Measurements from ENCODE around the gene PCDHB15.
A peak's percentile ranks its signal among the peaks of the same experiment; 100 is the strongest.
"Not testable (repeated sequence)": the region's sequence is repeated elsewhere in the genome, so short reads cannot be mapped to it uniquely, and the experiment has no call there.

PCDHB15 gene

GRCh38 chr5:141245250-141245717 lies at the start of gene PCDHB15:
Gene PCDHB15, plus strand, starts transcription at chr5:141245395. Its CDS starts 184 bp downstream, at chr5:141245579.
- Histone ChIP-seq H3K4me3 (ENCODE audit: low read depth in 1 of 5, low read length in 5 of 5) (peak within 1 kb of the TSS; percentile 51 to 67 (median 62)), H3K9ac (ENCODE audit: low read length in 5 of 5) (no peak within 1 kb of the TSS), H3K9me3 (ENCODE audit: control insufficient read depth in 5 of 5, low read length in 5 of 5) (peaks cover 52 to 96% (median 78%) of the 10 kb centered on the region in 5 donors)

GRCh38 chr5:141196363-141196762 lies 48.8 kb upstream of the PCDHB15 start:
- H3K27me3 ChIP-seq (ENCODE audit: control insufficient read depth in 5 of 5, insufficient read depth in 4 of 5, low read length in 5 of 5), result peaks cover 0 to 4% (median 0%) of the 10 kb centered on the region in 5 donors
- no peak overlapping the region for H3K9ac ChIP-seq (ENCODE audit: low read length in 5 of 5)
- H3K4me3 ChIP-seq (ENCODE audit: low read depth in 1 of 5, low read length in 5 of 5), result no peak overlapping the region
- peaks cover 0 to 3% (median 0%) of the 10 kb centered on the region in 5 donors for H3K36me3 ChIP-seq (ENCODE audit: control insufficient read depth in 5 of 5, insufficient read depth in 5 of 5, low read length in 5 of 5)
- peaks cover 32 to 57% (median 45%) of the 10 kb centered on the region in 5 donors for H3K9me3 ChIP-seq (ENCODE audit: control insufficient read depth in 5 of 5, low read length in 5 of 5)
- no peaks in the 10 kb centered on the region for H3K4me1 ChIP-seq (ENCODE audit: control insufficient read depth in 5 of 5, insufficient read depth in 5 of 5, low read length in 5 of 5)
- no peak overlapping the region for H3K27ac ChIP-seq (ENCODE audit: low read depth, low read length)

More at GRCh38 chr5:141245250-141245717, at the start of gene PCDHB15:
- Histone ChIP-seq H3K4me1 (ENCODE audit: control insufficient read depth in 5 of 5, insufficient read depth in 5 of 5, low read length in 5 of 5) (peaks cover 0 to 5% (median 0%) of the 10 kb centered on the region in 5 donors), H3K27me3 (ENCODE audit: control insufficient read depth in 5 of 5, insufficient read depth in 4 of 5, low read length in 5 of 5) (peaks cover 0 to 2% (median 0%) of the 10 kb centered on the region in 5 donors), H3K27ac (ENCODE audit: low read depth, low read length) (no peak within 1 kb of the TSS), H3K36me3 (ENCODE audit: control insufficient read depth in 5 of 5, insufficient read depth in 5 of 5, low read length in 5 of 5) (no peaks in the 10 kb centered on the region)

GRCh38 chr5:141199359-141200235 lies 45.6 kb upstream of the PCDHB15 start, which contains the start of gene PCDHB11:
Gene PCDHB11, plus strand, starts transcription at chr5:141199627. Its CDS starts 148 bp downstream, at chr5:141199775.
- H3K27ac ChIP-seq (ENCODE audit: low read depth, low read length), result no peak within 1 kb of the TSS
- no peak within 1 kb of the TSS for H3K9ac ChIP-seq (ENCODE audit: low read length in 5 of 5)
- H3K36me3 ChIP-seq (ENCODE audit: control insufficient read depth in 5 of 5, insufficient read depth in 5 of 5, low read length in 5 of 5), result peaks cover 0 to 3% (median 0%) of the 10 kb centered on the region in 5 donors
- H3K27me3 ChIP-seq (ENCODE audit: control insufficient read depth in 5 of 5, insufficient read depth in 4 of 5, low read length in 5 of 5), result peaks cover 0 to 4% (median 0%) of the 10 kb centered on the region in 5 donors
- H3K4me3 ChIP-seq (ENCODE audit: low read depth in 1 of 5, low read length in 5 of 5), result peak within 1 kb of the TSS; percentile 19 to 62 (median 41)
- H3K9me3 ChIP-seq (ENCODE audit: control insufficient read depth in 5 of 5, low read length in 5 of 5), result peaks cover 27 to 48% (median 37%) of the 10 kb centered on the region in 5 donors
- H3K4me1 ChIP-seq (ENCODE audit: control insufficient read depth in 5 of 5, insufficient read depth in 5 of 5, low read length in 5 of 5), result no peaks in the 10 kb centered on the region

- H3K9me3 ChIP-seq (ENCODE audit: control insufficient read depth in 5 of 5, low read length in 5 of 5), result peaks cover 27 to 46% (median 32%) of the 10 kb centered on the region in 5 donors
- H3K9ac ChIP-seq (ENCODE audit: low read length in 5 of 5); H3K27ac ChIP-seq (ENCODE audit: low read depth, low read length); H3K27me3 ChIP-seq (ENCODE audit: control insufficient read depth in 5 of 5, insufficient read depth in 4 of 5, low read length in 5 of 5); H3K36me3 ChIP-seq (ENCODE audit: control insufficient read depth in 5 of 5, insufficient read depth in 5 of 5, low read length in 5 of 5); H3K4me1 ChIP-seq (ENCODE audit: control insufficient read depth in 5 of 5, insufficient read depth in 5 of 5, low read length in 5 of 5): not testable (repeated sequence)
- peak overlapping the region in 2 of 5 donors; percentile 16 to 37 for H3K4me3 ChIP-seq (ENCODE audit: low read depth in 1 of 5, low read length in 5 of 5)
Measured at GRCh38 chr5:141201126-141201525, 44.1 kb upstream of the PCDHB15 start.

- H3K4me3 ChIP-seq (ENCODE audit: low read depth in 1 of 5, low read length in 5 of 5); H3K27ac ChIP-seq (ENCODE audit: low read depth, low read length); H3K27me3 ChIP-seq (ENCODE audit: control insufficient read depth in 5 of 5, insufficient read depth in 4 of 5, low read length in 5 of 5); H3K4me1 ChIP-seq (ENCODE audit: control insufficient read depth in 5 of 5, insufficient read depth in 5 of 5, low read length in 5 of 5); H3K9ac ChIP-seq (ENCODE audit: low read length in 5 of 5); H3K36me3 ChIP-seq (ENCODE audit: control insufficient read depth in 5 of 5, insufficient read depth in 5 of 5, low read length in 5 of 5): not testable (repeated sequence)
- H3K9me3 ChIP-seq (ENCODE audit: control insufficient read depth in 5 of 5, low read length in 5 of 5), result peaks cover 22 to 41% (median 29%) of the 10 kb centered on the region in 5 donors
Measured at GRCh38 chr5:141201646-141202045, 43.5 kb upstream of the PCDHB15 start.

- H3K36me3 ChIP-seq (ENCODE audit: control insufficient read depth in 5 of 5, insufficient read depth in 5 of 5, low read length in 5 of 5), result no peaks in the 10 kb centered on the region
- H3K4me1 ChIP-seq (ENCODE audit: control insufficient read depth in 5 of 5, insufficient read depth in 5 of 5, low read length in 5 of 5), result peaks cover 0 to 7% (median 0%) of the 10 kb centered on the region in 5 donors
- H3K27me3 ChIP-seq (ENCODE audit: control insufficient read depth in 5 of 5, insufficient read depth in 4 of 5, low read length in 5 of 5), result no peaks in the 10 kb centered on the region
- H3K27ac ChIP-seq (ENCODE audit: low read depth, low read length), result no peak within 1 kb of the TSS
- no peak within 1 kb of the TSS for H3K9ac ChIP-seq (ENCODE audit: low read length in 5 of 5)
- peaks cover 7 to 45% (median 18%) of the 10 kb centered on the region in 5 donors for H3K9me3 ChIP-seq (ENCODE audit: control insufficient read depth in 5 of 5, low read length in 5 of 5)
- peak within 1 kb of the TSS; percentile 29 to 53 (median 44) for H3K4me3 ChIP-seq (ENCODE audit: low read depth in 1 of 5, low read length in 5 of 5)
Measured at GRCh38 chr5:141208478-141208877, 36.7 kb upstream of the PCDHB15 start, which contains the start of gene PCDHB12. Gene PCDHB12, plus strand, starts transcription at chr5:141208719. Its CDS starts 189 bp downstream, at chr5:141208908.

GRCh38 chr5:141210281-141210680 lies 34.9 kb upstream of the PCDHB15 start:
- H3K9me3 ChIP-seq (ENCODE audit: control insufficient read depth in 5 of 5, low read length in 5 of 5), result peaks cover 11 to 49% (median 26%) of the 10 kb centered on the region in 5 donors

GRCh38 chr5:141210849-141211248 lies 34.3 kb upstream of the PCDHB15 start:
- H3K36me3 ChIP-seq (ENCODE audit: control insufficient read depth in 5 of 5, insufficient read depth in 5 of 5, low read length in 5 of 5); H3K4me3 ChIP-seq (ENCODE audit: low read depth in 1 of 5, low read length in 5 of 5); H3K27me3 ChIP-seq (ENCODE audit: control insufficient read depth in 5 of 5, insufficient read depth in 4 of 5, low read length in 5 of 5); H3K27ac ChIP-seq (ENCODE audit: low read depth, low read length); H3K9ac ChIP-seq (ENCODE audit: low read length in 5 of 5); H3K4me1 ChIP-seq (ENCODE audit: control insufficient read depth in 5 of 5, insufficient read depth in 5 of 5, low read length in 5 of 5): not testable (repeated sequence)
- peaks cover 14 to 51% (median 29%) of the 10 kb centered on the region in 5 donors for H3K9me3 ChIP-seq (ENCODE audit: control insufficient read depth in 5 of 5, low read length in 5 of 5)

More at GRCh38 chr5:141210281-141210680, 34.9 kb upstream of the PCDHB15 start:
- not testable (repeated sequence) for H3K9ac ChIP-seq (ENCODE audit: low read length in 5 of 5); H3K36me3 ChIP-seq (ENCODE audit: control insufficient read depth in 5 of 5, insufficient read depth in 5 of 5, low read length in 5 of 5); H3K27ac ChIP-seq (ENCODE audit: low read depth, low read length); H3K4me1 ChIP-seq (ENCODE audit: control insufficient read depth in 5 of 5, insufficient read depth in 5 of 5, low read length in 5 of 5); H3K27me3 ChIP-seq (ENCODE audit: control insufficient read depth in 5 of 5, insufficient read depth in 4 of 5, low read length in 5 of 5)
- peak overlapping the region in 1 of 5 donors; percentile 22 for H3K4me3 ChIP-seq (ENCODE audit: low read depth in 1 of 5, low read length in 5 of 5)

- peaks cover 19 to 56% (median 34%) of the 10 kb centered on the region in 5 donors for H3K9me3 ChIP-seq (ENCODE audit: control insufficient read depth in 5 of 5, low read length in 5 of 5)
- not testable (repeated sequence) for H3K4me1 ChIP-seq (ENCODE audit: control insufficient read depth in 5 of 5, insufficient read depth in 5 of 5, low read length in 5 of 5); H3K27ac ChIP-seq (ENCODE audit: low read depth, low read length); H3K27me3 ChIP-seq (ENCODE audit: control insufficient read depth in 5 of 5, insufficient read depth in 4 of 5, low read length in 5 of 5); H3K9ac ChIP-seq (ENCODE audit: low read length in 5 of 5); H3K36me3 ChIP-seq (ENCODE audit: control insufficient read depth in 5 of 5, insufficient read depth in 5 of 5, low read length in 5 of 5)
- H3K4me3 ChIP-seq (ENCODE audit: low read depth in 1 of 5, low read length in 5 of 5), result peak within 1 kb of the TSS; percentile 37 to 53 (median 44)
Measured at GRCh38 chr5:141213656-141214339, 31.4 kb upstream of the PCDHB15 start, which contains the start of gene PCDHB13. Gene PCDHB13, plus strand, starts transcription at chr5:141213919. Its CDS starts 205 bp downstream, at chr5:141214124.
